ENCODE data around the gene SACM1L. TPM values are rescaled to one million over a fixed set of nuclear protein-coding genes. Genes with fewer than 3 reads are reported as not detected.

The SACM1L gene
- total and polyA plus RNA-seq, 2 of the 13 experiments (the other 11 are each of a cell fraction or from before 2014, with no cell fraction given), result 15.1 to 27.8 TPM

- TF ChIP-seq LCORL (IDR thresholded peaks at IDR 0.05) (no peak), LCORL (CRISPR knock-in tag; IDR thresholded peaks at IDR 0.05) (peak; percentile 53; the same call in 1 of the 2 replicates), KAT8 (CRISPR knock-in tag; IDR thresholded peaks at IDR 0.05) (0 out of 2 replicates have a peak, but pooled peaks have one; percentile 26), ZNF576 (CRISPR knock-in tag; IDR thresholded peaks at IDR 0.05) (no peak), SETDB1 (CRISPR knock-in tag; IDR thresholded peaks at IDR 0.05; ENCODE audit: borderline replicate concordance) (no peak)
These were observed 42.0 kb upstream of the SACM1L start (continued) for GRCh38 chr3:45647148-45647619.

GRCh38 chr3:45653205-45653604 lies 36.0 kb upstream of the SACM1L start:
- intact Hi-C loops (cut with micrococcal nuclease; ENCODE audit: unreplicated experiment) (no loop called here), in situ Hi-C loops (cut with HindIII; ENCODE audit: extremely low pct_ligation_motif_present, low pct_unique_long_range_greater_than_20kb) (no loop called here)
- no peaks in the 10 kb centered on the region for H3K9me3 ChIP-seq (ENCODE audit: low read length)
- BruUV-seq (replicated peaks), result no TSS peak
- no peaks in the 10 kb centered on the region for H4K20me1 ChIP-seq (ENCODE audit: insufficient read depth, low read length)
- no peak overlapping the region for H3K9ac ChIP-seq (ENCODE audit: insufficient read depth, low read depth, low read length)
- H3K4me2 ChIP-seq (ENCODE audit: low read depth, low read length), result no peak overlapping the region
- CTCF ChIA-PET (ENCODE audit: low intra/inter-chr PET ratio, low total read pairs), result no interaction called here
- FAIRE-seq (no peak), DNase-seq (ENCODE audit: low spot score) (no peak), ATAC-seq (no peak)
- H3K27ac ChIP-seq (ENCODE audit: extremely low read length, insufficient read depth, low read length), result no peak overlapping the region
- H2AFZ ChIP-seq (ENCODE audit: low read length), result no peak overlapping the region
- peaks cover 0 to 4% of the 10 kb centered on the region in 2 experiments; a peak in 1 of 5 replicates for H3K36me3 ChIP-seq (replicated peaks in 1 of 2; ENCODE audit: control insufficient read depth in 1 of 2, insufficient read depth in 2 of 2, low read length in 2 of 2)
- peaks cover 16% of the 10 kb centered on the region for H3K79me2 ChIP-seq (ENCODE audit: insufficient read depth, low read length)
- peaks cover 19% of the 10 kb centered on the region for H3K4me1 ChIP-seq (ENCODE audit: insufficient read depth, low read length)
- no peak overlapping the region for H3K4me3 ChIP-seq (replicated peaks in 1 of 3; ENCODE audit: insufficient read depth in 1 of 3, low read depth in 2 of 3, low read length in 3 of 3)
- POLR2A ChIA-PET, result no interaction called here
- H3K27me3 ChIP-seq (ENCODE audit: control insufficient read depth in 1 of 2, insufficient read depth in 2 of 2, low read length in 2 of 2), result no peaks in the 10 kb centered on the region
- WGBS (ENCODE audit: low lambda C conversion rate), result 86% methylated on average over 3 of the region's 3 CpGs
- TF ChIP-seq CENPBD1 (CRISPR knock-in tag; IDR thresholded peaks at IDR 0.05; ENCODE audit: borderline replicate concordance, low read depth), result no peak
- TF ChIP-seq ZNF556 (CRISPR knock-in tag; IDR thresholded peaks at IDR 0.05; ENCODE audit: borderline replicate concordance), result no peak
- TF ChIP-seq GATAD1 (CRISPR knock-in tag; IDR thresholded peaks at IDR 0.05), result no peak
- no peak for TF ChIP-seq KDM5B (CRISPR knock-in tag; IDR thresholded peaks at IDR 0.05; ENCODE audit: borderline replicate concordance)
- no peak for TF ChIP-seq ZSCAN12 (CRISPR knock-in tag; IDR thresholded peaks at IDR 0.05)
- no peak for TF ChIP-seq ZBTB42 (CRISPR knock-in tag; IDR thresholded peaks at IDR 0.05)
- no peak for TF ChIP-seq NPAS2 (CRISPR knock-in tag; IDR thresholded peaks at IDR 0.05; ENCODE audit: borderline replicate concordance)
- TF ChIP-seq SIX4 (CRISPR knock-in tag; IDR thresholded peaks at IDR 0.05), result no peak
- TF ChIP-seq DMAP1 (CRISPR knock-in tag; IDR thresholded peaks at IDR 0.05), result no peak
- TF ChIP-seq MTA3 (CRISPR knock-in tag; IDR thresholded peaks at IDR 0.05), result no peak
